NCI-H774 (cell line): ENCODE measurements around the gene CCN5.
"Not testable (repeated sequence)": the region's sequence is repeated elsewhere in the genome, so short reads cannot be mapped to it uniquely, and the experiment has no call there.

ENCODE experiments used
- DNase-seq: peaks from one replicate; lab custom pipeline; 2025; lab: John Stamatoyannopoulos, UW

The CCN5 gene

DNA sequence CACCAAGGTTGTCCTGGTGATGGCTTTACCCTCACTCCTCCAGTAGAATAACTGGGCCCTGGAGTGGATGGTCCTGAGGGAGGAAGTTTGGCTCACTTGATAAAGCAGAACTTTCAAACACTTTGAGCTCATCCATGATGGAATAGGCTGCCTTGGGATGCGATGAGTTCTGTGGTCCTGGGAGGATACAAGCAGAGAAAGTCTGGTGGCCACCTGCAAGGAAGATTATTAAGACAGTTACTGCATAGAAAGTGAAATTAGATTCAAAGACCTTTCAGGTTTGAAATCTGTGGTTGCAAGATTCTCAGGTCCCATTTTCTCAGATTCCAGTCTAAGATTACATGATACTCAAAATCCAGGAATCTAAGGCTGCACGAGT lies 19.9 kb upstream of the CCN5 start:
- DNase-seq = no peak

DNA sequence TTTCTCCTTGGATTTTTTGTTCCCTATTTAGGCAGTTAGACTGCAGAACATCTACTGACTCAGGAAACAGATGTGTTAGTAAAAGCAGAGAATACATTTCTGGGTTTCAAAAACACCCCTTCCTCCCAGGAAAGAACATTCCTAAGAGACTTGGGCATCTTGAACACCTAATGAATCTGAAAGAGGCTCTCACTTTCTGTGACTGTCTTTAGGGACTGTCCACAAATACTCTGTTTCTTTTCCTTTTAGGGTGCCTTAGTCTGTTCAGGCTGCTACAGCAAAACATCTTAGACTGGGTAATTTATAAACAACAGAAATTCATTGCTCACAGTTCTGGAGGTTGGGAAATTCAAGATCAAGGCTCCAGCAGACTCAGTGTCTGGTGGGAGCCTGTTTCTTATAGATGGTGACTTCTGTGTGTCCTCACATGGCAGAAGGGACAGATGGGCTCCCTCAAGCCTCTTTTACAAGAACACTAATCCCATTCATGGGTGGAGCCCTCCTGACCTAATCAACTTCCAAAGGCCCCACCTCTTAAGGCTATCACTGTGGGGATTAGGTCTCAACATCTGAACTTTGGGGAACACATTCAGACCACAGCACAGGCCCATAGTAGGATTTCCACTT lies 19.4 kb upstream of the CCN5 start:
- no peak for DNase-seq

DNA sequence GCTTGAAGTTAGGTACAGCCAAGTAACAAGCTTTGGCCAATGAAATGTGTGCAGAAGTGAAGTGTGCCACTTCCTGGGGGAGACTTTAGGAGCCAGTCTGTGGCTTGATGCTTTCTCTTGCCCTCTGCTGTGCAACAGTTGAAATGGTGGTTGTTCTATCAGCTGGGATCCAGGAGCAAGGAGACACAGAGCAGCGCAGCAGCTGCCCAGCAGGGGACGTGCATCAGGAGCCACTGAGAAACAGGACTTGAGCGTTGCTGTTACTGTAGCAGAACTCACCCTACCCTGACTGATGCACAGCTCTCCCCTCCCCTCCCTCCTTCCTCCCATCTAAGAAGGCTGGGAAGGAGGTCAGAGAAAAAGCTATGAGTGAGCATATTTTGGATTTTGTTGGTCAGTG lies 18.9 kb upstream of the CCN5 start:
- no peak for DNase-seq

DNA sequence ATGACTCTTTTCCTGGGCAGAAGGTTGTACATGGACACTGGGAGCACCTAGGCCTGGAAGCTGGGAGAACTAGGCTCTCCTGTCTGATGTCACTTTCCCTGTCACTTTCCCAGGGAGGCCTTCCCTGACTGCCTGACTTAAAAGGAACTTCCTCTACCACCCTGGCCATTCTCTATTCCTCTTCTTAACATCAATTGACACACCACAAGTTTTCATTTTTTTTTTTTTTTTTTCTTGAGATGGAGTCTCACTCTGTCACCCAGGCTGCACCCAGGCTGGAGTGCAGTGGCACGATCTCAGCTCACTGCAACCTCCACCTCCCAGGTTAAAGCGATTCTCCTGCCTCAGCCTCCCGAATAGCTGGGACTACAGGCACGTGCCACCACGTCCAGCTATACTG lies 18.1 kb upstream of the CCN5 start:
- DNase-seq = not testable (repeated sequence)

DNA sequence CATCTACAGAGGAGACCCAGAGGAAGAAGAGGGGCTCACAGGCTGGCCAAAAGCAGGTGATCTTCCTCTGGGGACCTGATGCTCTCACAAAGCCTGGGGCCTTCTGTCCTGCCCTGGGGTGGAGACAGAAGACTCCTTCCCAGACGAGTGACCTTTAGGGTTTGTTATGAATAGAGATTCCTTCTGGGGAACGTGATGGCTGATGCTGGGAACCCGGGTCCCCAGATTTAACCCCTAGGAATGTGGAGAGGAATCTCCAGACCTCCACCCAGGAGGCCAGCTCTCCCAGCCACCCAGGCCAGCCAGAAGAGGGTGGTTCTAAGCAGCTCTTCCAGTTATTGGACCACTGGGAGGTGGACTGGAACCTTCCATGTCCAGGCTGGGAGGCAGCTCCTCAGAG lies 16.8 kb upstream of the CCN5 start:
- no peak for DNase-seq

DNA sequence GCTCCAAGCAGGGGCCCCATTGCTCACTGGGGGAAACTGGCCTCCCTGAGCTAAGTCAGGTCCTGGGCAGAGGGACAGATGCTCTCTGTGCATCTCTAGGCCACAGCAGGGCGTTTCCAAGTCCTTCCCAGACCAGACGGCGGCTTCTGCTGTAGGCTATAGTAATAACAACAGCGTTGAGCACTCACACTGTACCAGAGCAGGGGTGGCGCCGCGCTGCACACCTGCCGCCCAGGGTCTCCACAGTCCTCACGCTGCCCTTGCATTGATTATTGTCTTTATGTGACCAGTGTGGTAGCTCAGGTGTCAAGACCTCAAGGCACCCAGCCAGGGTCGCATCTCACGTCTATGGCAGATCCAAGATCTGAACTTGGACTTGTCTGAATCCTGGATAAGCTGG lies 14.9 kb upstream of the CCN5 start:
- no peak for DNase-seq

DNA sequence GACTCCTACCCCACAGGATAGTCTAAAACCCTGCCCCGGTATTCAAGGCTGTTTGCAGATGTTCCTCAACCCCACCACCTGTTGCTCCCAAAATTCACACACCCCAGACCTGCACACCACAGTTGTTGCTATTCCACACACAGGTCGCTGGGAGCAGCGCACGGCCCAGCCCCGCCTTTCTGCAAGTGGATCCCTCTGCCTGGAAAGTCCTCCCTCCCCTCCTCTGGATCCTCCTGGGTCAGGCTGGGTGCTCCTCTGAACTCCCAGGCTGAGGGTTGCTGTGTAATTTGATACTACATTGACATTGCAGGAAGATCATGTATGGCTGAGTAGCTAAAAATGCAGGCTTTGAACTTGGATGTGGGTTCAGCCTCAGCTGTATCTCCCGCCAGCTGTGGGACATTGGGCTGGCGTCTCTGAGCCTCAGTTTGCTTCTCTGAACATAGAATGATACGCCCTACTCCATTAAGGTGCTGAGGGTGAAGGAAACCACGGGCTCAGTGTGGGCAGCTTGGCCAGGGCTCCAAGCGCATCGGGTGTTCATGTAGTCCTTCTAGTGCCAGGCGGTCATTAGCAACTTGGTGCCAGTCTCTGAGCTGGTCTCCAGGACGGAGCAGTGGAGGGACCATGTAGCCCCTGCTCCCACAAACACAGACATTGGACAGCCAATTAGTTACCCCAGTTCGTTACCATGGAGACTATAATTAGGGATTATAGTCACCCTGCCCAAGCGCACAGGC lies 13.9 kb upstream of the CCN5 start:
- DNase-seq = no peak

DNA sequence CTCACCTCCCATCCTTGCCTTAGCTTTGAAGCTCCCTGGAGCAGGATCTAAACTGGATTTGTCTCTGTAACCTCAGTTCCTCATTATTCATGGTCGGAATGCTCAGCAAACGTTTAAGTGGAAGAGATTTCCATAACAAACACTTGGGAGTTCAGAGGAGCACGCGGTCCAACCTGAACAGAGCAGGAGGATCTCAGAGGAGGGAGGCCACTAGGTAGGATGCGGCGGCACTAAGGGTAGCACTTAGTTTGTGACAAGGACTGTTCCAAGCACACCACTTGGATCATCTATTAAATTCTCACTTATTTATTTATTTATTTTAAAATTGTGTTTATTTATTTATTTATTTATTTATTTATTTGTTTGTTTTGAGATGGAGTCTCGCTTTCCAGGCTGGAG lies 13.3 kb upstream of the CCN5 start:
- no peak for DNase-seq

DNA sequence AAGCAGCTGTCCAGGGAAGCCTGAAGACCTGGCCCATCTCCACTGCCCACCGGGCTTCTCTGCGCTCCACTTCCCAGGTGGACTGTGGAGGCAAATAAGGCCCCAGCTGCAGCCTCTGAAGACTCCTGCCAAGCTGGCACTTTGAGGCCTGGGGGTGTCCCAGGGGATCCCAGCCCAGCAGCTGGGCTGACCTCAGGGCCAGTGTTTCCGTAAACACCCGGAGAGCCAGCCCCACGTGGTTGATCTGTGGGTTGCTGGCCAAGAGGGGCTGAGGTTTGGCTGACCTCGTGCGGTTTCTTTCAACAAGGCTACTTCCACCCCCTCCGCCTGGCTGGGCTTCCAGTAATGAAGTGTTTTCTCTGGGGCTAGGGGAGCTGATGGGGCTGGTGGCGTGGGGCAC lies 12.4 kb upstream of the CCN5 start:
- no peak for DNase-seq

DNA sequence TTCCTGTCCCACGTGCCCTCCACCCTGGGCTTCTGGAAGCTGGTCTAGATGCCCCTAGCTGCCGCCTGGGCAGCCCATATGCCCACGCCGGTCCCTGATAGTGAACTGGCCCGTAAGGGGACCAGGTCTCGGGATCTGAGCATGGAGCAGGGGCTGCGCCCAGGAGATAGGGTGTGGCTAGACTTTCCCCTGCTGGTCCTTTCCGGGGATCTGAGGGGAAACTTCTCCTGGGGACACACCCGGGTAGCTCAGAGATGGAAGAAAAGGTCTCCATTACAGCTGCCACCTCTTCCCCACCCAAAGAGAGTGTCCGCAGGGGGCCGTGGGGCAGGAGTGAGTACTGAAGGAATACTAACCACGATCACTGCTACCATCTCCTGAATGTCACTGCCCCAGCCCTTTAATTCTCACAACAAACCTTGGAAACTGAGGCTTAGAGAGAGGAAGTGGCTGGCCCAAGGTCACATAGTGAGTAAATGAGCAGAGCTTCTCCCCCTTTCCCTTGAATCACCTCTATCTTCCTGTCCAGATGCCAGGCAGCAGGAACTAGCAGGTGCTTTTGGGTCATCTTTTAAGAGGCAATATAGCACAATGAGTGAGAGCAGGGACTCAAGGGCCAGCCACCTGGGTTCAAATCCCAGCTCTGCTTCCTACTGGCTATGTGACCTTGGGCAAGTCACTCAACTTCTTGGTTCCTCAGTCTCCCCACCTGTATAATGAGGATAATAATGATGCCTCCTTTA lies 11.8 kb upstream of the CCN5 start:
- DNase-seq = no peak

DNA sequence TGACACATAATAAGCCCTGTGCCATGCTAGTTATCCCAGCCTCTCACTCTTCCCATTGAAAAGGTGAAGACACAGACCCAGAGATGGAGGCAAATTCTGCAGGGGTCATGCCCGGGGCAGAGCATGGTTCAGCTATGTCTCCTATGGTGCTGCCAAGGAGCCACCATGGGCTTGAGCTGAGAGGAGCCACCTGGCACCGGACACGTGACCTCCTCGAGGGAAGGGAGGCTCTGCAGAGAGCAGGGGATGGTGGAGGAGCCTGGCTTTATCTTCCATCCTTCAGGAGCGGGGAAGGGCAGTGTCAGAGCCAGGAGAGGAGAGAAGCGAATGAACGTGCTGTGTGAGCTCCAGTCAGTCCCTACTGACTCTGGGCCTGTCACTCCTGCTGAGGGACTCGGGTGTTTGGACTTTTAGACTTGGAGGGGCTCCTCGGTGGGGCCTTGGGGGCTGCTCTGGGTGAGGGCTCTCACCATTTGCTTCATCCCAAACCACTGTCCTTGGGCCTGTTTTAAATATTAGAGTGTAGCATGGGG lies 11.1 kb upstream of the CCN5 start:
- DNase-seq = no peak

DNA sequence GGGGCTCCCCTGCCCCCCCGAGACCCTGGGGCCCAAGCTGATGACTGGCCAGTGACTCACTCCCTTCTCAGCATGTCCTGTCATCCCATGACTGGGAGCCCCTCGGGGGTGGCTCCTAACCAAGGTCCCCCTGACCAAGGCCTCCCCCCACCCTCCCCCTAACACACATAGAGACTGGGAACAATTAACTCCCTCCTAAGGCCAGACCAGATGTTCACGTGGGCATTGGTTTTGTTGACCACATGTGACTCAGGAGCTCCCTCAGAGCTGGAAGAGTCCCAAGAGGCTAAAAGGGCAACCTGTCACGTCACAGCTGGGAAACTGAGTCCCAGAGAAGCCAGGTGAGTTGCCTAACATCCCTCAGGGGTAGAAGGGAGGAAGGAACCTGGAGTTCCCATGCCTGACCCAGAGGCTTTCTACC lies 10.6 kb upstream of the CCN5 start:
- DNase-seq = no peak

DNA sequence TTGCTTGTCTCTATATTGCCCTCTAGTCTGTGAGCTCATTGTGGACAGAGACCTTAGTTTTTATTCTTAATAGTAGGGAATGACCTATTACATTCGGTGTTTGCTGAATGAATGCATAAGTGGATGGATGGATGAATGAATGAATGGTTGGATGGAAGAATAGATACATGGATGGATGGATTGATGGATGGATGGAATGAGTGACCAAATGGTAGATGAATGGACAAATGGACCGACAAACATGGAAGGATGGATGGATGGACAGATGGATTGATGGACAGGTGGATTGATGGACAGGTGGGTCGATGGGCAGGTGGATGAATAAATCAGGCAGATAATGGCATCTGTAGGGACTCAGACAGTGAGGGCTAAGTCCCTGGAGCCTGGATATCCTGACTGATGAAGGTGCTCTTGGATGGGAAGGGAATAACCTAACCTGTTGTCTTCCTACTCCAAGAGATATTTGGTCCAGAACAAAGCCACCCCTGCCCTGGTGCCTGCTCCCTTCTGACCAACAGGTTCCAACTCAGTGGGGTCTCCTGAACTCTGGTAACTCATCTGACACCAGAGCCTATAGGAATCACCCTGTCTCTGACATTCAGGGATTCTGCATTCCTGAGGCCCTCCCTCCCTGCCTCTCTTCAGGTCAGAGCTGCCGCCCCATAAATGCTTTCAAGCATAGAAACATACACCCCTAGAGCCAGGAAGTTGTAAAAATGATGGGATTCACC lies 9.6 kb upstream of the CCN5 start:
- no peak for DNase-seq

DNA sequence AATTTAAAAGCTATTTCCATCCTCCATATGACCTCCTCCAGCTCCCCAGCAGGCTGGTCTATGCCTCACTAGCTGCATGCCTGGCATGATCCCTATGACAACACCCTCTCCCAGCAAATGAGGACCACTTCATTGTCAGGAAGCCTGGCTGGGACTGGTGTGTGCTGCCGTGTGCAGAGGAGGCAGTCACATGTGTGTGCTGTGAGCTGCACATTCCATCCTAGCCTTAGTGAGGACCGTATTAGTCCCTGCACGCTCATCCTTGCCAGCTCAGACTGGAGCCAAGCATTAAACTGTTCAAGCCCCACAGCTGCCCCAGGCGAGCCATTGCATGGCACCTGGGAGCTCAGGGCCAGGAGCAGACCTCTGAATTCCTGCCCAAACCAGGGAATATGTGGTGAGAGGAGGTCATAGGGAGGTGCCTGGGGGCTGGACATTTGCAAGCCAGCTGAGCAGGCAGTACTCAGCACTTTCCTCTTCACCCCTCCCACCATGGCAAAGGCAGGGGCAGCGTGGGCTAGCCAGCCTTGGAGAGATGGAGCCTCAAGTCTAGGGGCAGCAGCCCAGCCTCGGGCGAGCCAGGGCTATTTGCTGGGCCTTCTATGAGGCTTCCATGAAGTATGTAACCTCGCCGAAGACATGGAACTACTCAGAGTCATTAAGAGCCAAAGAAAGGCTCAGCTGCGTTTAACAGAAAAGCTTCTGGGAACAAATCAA lies 8.7 kb upstream of the CCN5 start:
- DNase-seq = no peak

DNA sequence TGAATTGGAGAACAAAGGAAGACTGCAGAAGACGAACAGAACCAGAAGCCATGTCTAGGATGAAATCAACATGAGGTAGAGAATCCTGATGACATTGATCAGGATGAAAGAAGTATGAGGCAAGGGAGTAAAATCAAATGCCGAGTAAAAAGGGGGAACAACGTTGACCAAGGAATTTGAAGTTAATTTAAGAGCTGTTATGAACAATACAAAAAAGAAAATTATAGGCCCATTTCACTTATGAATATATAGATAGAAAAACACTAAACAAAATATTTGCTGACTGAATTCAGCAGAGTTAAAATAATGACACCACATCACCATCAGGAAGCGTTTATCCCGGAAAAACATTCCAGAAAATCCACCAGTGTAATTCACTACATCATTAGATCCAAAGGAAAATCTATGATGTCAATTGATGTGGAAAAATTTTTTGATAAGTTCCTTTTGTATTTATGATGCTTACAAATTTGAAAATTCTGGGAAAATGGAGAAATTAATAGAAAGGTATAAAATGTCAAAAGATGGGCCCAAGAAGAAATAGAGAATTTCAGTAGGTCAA lies 8.1 kb upstream of the CCN5 start:
- DNase-seq = no peak

DNA sequence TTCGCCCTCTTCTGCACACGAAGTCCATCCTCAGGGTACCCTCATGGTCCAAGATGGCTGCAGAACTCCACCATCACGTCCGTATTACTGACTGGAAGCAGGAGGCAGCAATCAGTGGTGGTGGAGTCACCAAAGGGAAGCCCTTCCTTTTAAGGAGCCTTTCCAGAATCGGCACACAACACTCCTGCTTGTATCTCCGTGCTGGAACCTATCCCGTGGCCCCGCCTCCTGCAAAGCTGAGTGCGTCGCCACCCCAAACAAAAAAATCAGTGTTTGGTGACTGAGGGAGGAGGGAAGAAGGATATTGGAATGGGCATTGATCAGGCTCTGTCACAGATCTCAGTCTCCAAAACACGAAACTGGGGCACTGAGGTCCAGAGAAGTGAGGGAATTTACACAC lies 5.8 kb upstream of the CCN5 start:
- no peak for DNase-seq

DNA sequence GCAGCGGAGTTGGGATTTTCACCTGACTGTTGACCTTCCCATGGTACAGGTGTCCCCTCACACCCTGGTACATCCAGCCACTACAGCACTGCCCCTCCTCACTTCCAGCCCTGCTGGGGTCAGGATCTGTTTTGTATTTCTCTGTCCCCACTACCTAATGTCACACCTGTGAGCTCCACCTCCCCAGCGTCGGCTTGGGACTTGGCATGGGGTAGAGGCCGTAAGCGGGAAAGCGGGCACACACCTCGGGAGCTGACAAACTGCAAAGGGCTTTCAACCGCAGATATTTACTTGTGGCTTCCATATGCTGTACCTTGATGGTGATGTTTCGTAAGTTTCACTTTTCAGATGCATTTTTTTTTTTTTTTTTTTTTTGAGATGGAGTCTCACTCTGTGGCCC lies 5.4 kb upstream of the CCN5 start:
- DNase-seq = no peak

DNA sequence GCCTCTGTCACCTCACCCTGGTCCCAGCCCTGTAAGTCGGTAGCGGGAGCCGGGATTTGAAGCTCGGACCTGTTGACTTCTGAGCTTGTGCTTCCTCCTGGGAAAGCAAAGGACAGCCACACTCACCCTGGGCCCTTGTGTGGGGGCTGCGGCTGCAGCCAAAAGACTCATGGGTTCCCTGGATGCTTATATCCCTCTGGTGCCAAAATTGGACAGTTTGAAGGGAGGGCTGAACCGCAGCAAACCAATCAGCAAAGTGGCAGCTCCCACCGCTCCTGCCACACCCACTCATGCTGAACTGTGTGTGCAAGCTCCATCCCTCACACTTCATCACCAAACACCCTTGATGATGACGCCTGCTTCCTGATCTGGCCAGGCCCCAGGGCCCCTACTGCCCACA lies 3.9 kb upstream of the CCN5 start:
- no peak for DNase-seq

DNA sequence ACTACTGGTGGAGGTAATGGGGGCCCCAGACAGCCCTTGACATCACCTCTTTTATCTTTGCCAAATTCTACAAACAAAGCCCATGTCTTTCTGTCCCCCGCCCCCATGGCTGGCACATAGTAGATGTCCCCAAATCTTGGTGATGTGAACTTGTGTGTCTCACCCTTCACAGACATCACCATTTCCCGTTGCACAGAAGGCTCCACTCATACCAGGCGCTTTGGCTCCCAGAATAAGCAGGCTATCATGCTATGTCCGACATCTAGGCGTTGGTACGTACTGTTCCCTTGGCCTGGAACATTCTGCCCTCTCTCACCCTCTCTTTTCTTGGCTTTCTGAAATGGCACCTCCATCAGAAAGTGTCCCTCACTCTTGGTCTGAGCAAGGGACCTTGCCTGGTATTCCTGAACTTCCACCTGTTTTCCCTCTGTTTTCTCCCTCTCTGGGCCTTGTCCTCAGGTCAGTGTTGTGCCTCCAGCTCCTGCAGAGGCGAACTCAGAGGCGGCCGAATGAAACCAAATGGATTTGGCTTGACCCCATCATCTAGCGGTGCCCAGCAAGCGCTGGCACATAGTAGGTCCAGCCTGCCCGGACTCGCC lies 968 bp upstream of the CCN5 start:
- DNase-seq = no peak

DNA sequence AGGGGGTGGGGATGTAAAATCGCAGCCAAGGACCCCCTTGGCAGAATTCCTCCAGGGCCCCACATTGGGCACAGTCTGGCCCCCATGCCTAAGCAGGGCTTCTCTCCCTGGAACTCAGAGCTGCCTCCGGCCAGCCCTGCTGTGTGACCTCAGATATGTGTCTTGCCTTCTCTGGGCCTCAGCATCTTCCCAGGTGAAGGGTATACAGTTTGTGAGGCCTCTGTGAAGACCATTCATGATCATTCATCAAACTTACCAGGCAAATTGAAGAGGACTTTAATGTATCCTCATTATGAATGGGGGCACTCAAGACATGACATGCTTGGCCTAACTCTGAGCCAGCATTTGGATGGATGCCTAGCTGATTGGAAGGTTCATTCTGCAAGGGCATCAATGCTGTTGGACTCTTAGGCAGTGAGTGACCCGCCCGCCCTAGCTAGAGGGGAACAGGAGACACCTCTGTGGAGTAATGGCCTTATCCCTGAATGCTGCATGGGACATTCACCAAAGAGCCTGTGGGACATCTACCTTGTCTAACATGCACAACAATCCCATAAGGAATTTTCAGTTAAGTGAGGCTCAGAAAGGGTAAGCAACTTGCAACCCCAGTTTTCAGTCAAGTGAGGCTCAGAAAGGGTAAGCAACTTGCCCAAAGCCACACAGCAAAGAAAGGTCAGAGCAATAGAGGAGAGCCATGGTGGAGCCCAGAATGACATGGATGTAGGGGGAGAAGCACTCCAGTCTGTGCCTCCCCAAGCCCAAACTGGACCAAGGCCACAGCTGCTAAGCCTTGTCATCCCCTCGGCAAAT lies 535 bp downstream of the CCN5 start:
- no peak for DNase-seq
